LNCaP clone FGC (cell line): ENCODE results near the gene CCDC12.

Experiments used
- DNase-seq: peaks from one replicate; pipeline ENCODE4 v3.0.0-alpha.2; 2011; ENCODE audit warnings: low read depth
- H3K4me3 ChIP-seq: 2 replicates; pipeline ENCODE4 v1.5.1; 2011; ENCODE audit warnings: mild to moderate bottlenecking, low read depth, low read length, control low read depth
- CTCF ChIP-seq: IDR thresholded peaks from 2 replicates; pipeline ENCODE4 v1.5.1; 2012; ENCODE audit warnings: mild to moderate bottlenecking; ENCODE audit not compliant: control insufficient read depth, insufficient read depth; ENCODE audit errors: extremely low read depth

CCDC12 gene

GRCh38 chr3:46897829-46898320 is 78.7 kb downstream of the CCDC12 start:
- no peak for DNase-seq
- H3K4me3 ChIP-seq: no peak overlapping the region
- TF ChIP-seq CTCF: no peak

- no peak for TF ChIP-seq CTCF
Observed at GRCh38 chr3:46897031-46897430, 79.5 kb downstream of the CCDC12 start.

GRCh38 chr3:46896386-46896785 is 80.2 kb downstream of the CCDC12 start:
- no peak overlapping the region for H3K4me3 ChIP-seq
- TF ChIP-seq CTCF: no peak
- DNase-seq: no peak

More at GRCh38 chr3:46897031-46897430, 79.5 kb downstream of the CCDC12 start:
- H3K4me3 ChIP-seq: no peak overlapping the region
- DNase-seq: no peak

- TF ChIP-seq CTCF: no peak
- no peak overlapping the region for H3K4me3 ChIP-seq
- no peak for DNase-seq
Observed at GRCh38 chr3:46895761-46896160, 80.8 kb downstream of the CCDC12 start.

GRCh38 chr3:46895204-46895660 is 81.3 kb downstream of the CCDC12 start:
- H3K4me3 ChIP-seq: no peak overlapping the region
- DNase-seq: no peak
- peak; percentile 85 for TF ChIP-seq CTCF

GRCh38 chr3:46894256-46894655 is 82.3 kb downstream of the CCDC12 start:
- no peak for TF ChIP-seq CTCF
- H3K4me3 ChIP-seq: no peak overlapping the region
- no peak for DNase-seq

- TF ChIP-seq CTCF: no peak
- no peak for DNase-seq
- H3K4me3 ChIP-seq: no peak overlapping the region
Observed at GRCh38 chr3:46893763-46894162, 82.8 kb downstream of the CCDC12 start.
